Psoas muscle (tissue), 8 donors: ENCODE results near the gene ZMIZ1. TPM values are rescaled to one million over a fixed set of nuclear protein-coding genes. Genes with fewer than 3 reads are reported as not detected.

Experiments used
- ATAC-seq, 4 donors: fragments of 200-7000 bp; cut with Tn5 transposase; one replicate each; pipeline ENCODE4 v1.9.1; 2020; ENCODE audit warnings: moderate library complexity in 3 of 4, mild to moderate bottlenecking in 2 of 4
- DNase-seq, 2 donors: peaks; one replicate each; pipeline ENCODE4 v3.0.0-alpha.2; 2020
- H3K27ac ChIP-seq: fragments of 200-600 bp; one replicate; pipeline ENCODE4 v1.8.0; 2022
- H3K27me3 ChIP-seq, 3 donors: fragments of 200-600 bp in 1 of 3; one replicate each; pipeline versions ENCODE4 v1.6.1 to v1.8.0; 2013 to 2022; ENCODE audit warnings: low read length in 2 of 3, mild to moderate bottlenecking in 2 of 3, moderate library complexity in 1 of 3; ENCODE audit not compliant: insufficient read depth in 3 of 3
- H3K36me3 ChIP-seq, 2 donors: fragments of 200-600 bp in 1 of 2; one replicate each; pipeline versions ENCODE4 v1.6.1 to v1.8.0; 2013 to 2022; ENCODE audit warnings: low read depth in 1 of 2, mild to moderate bottlenecking in 1 of 2, moderate library complexity in 1 of 2; ENCODE audit not compliant: insufficient read depth in 1 of 2
- H3K4me1 ChIP-seq: fragments of 200-600 bp; one replicate; pipeline ENCODE4 v1.8.0; 2022
- H3K4me3 ChIP-seq: fragments of 200-600 bp; one replicate; pipeline ENCODE4 v1.8.0; 2022; ENCODE audit warnings: mild to moderate bottlenecking
- H3K9me3 ChIP-seq: fragments of 200-600 bp; one replicate; pipeline ENCODE4 v1.8.0; 2022
- WGBS, 3 donors: extraction: QIAGEN DNeasy Blood & Tissue Kit; methylation state at CpG; one replicate each; pipeline versions ENCODE4 v1.1.6 to v1.1.7; 2013; 5-methylcytosine and 5-hydroxymethylcytosine counted together
- intact Hi-C, 2 donors: fragments of 100-400 bp; cut with DNase I; formaldehyde crosslinking; loops; one replicate each; pipeline versions ENCODE4 v1.11.0 to v1.14.2; 2022
- polyA plus RNA-seq, 3 donors: library from polyadenylated mRNA; stranded (reverse); fragments of 200-250 nt; gene quantifications; one replicate each; pipeline ENCODE4 v1.2.3, GENCODE V29; 2013
- total RNA-seq, 4 donors: library from RNA; stranded (reverse); fragmentation: NEBNext Ultra II Directional in 2 of 4; extraction: Animal tissue kit (Norgen Biotek cat#: 25700) in 2 of 4; gene quantifications; one replicate each; pipeline versions ENCODE4 v1.2.1 to v1.2.4, GENCODE V29; 2021 to 2023
- TF ChIP-seq, protein P1 (sequence below): fragments of 200-600 bp; IDR thresholded peaks from one replicate; pipeline ENCODE4 v1.8.0; 2022; ENCODE audit warnings: antibody characterized with exemption
- donor health status: healthy with polysubstance abuse.
- donor health status: DM: no; HTN: no; CAD: no; lungs with moderate emphysema.
- donor health status: Bipolar disorder and iron deficiency.
- donor health status: healthy.
- donor health status: DM: yes; HTN: yes; CAD: no.
- donor health status: DM: no; HTN: no; CAD: no.
- donor health status: DM: no; HTN: no; CAD: no.
- donor health status: DM: yes; HTN: yes; CAD: no.

The ZMIZ1 gene
- total and polyA plus RNA-seq, 7 donors: 10.4 to 37.6 (median 30.0) TPM

DNA sequence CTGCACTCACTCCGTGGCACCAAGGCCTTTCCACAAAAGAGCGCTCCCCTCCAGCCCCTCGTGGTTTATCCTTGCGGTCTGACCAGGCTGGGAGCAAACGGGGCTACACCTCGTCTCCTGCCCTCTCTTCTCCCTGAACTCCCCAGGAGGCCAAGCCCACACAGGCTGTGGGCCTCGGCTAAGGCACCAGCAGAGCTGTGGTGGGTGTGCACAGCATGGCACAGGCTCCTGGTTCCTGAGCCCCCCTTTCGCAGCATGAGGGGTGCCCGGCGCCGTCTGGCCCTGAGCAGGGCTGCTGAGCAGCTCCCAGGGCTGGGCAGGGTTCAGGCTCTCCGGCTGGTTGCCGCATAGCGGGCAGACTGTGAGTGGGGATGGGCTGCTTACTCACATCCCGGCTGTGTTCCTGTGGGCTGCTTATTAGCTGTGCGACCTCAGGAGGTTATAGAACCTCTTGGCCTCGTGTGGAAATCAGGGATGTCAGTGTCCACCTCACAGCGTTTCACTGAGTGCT, 90.4 kb downstream of the ZMIZ1 start:
- Histone ChIP-seq H3K4me1 (peaks cover 87% of the 10 kb centered on the region), H3K27ac (peak overlapping the region; percentile 34), H3K36me3 (peaks cover 0 to 14% of the 10 kb centered on the region in 2 donors), H3K4me3 (no peak overlapping the region), H3K27me3 (no peaks in the 10 kb centered on the region), H3K9me3 (no peaks in the 10 kb centered on the region)
- DNase-seq: peak; percentile 64 to 71
- WGBS, 3 donors: 59 to 71% (median 67%) methylated on average over 18 of the region's 18 CpGs
- TF ChIP-seq, protein P1, sequence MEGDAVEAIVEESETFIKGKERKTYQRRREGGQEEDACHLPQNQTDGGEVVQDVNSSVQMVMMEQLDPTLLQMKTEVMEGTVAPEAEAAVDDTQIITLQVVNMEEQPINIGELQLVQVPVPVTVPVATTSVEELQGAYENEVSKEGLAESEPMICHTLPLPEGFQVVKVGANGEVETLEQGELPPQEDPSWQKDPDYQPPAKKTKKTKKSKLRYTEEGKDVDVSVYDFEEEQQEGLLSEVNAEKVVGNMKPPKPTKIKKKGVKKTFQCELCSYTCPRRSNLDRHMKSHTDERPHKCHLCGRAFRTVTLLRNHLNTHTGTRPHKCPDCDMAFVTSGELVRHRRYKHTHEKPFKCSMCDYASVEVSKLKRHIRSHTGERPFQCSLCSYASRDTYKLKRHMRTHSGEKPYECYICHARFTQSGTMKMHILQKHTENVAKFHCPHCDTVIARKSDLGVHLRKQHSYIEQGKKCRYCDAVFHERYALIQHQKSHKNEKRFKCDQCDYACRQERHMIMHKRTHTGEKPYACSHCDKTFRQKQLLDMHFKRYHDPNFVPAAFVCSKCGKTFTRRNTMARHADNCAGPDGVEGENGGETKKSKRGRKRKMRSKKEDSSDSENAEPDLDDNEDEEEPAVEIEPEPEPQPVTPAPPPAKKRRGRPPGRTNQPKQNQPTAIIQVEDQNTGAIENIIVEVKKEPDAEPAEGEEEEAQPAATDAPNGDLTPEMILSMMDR: no peak
- intact Hi-C loops: no loop called here
- peak in 3 of 4 donors; percentile 29 to 44 (median 38) for ATAC-seq

DNA sequence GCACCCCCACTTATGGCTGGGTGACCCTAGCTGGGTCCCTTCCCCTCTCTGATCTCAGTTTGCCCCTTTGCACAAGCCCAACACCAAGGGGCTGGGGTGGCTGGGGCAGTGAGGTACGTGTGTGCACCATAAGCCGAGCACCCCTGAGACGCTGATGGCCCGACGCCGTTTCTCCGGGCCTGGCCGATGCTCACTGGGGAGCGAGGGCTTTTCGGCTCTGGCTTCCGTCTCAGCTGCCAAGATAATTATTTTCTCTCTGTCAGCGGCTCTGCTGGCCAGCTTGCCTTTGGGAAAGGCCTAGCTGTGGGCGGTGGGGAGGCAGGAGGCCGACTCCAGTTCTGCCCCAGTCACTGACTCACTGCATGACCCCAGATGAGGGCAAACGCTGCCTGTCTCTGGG, 91.0 kb downstream of the ZMIZ1 start:
- 6 to 21% (median 8%) methylated on average over 15 of the region's 15 CpGs for WGBS, 3 donors
- H3K4me3 ChIP-seq: no peak overlapping the region
- intact Hi-C loops: no loop called here
- H3K4me1 ChIP-seq: peaks cover 86% of the 10 kb centered on the region
- no peaks in the 10 kb centered on the region for H3K9me3 ChIP-seq
- H3K27me3 ChIP-seq: no peaks in the 10 kb centered on the region
- ATAC-seq (peak; percentile 14 to 43 (median 28)), DNase-seq (peak; percentile 73 to 77)
- peak overlapping the region; percentile 34 for H3K27ac ChIP-seq
- H3K36me3 ChIP-seq: peaks cover 0 to 14% of the 10 kb centered on the region in 2 donors
- TF ChIP-seq, protein P1: no peak

DNA sequence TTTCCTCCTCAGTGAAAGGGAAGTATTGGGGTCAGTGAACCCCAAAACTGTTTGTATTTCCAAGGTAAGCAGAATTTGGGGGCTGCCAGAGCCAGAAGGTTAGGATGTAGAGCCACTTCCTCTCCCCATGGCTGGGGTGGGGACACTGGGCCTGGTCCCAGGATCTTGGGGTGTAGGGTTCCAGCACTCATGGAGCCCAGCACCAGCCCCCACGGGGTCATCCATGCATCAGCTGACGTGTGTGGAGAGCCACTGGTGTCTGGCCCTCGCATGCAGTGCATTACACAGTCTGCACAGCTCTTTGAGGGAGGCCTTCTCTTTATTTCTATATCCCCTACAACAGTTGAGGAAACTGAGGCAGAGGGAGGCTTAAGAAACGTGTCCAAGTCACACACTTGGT, 91.4 kb downstream of the ZMIZ1 start:
- Histone ChIP-seq H3K4me3 (no peak overlapping the region), H3K36me3 (peaks cover 0 to 14% of the 10 kb centered on the region in 2 donors), H3K27ac (peak overlapping the region; percentile 34), H3K9me3 (no peaks in the 10 kb centered on the region), H3K4me1 (peaks cover 85% of the 10 kb centered on the region), H3K27me3 (no peaks in the 10 kb centered on the region)
- TF ChIP-seq, protein P1: no peak
- intact Hi-C loops: no loop called here
- DNase-seq: no peak
- 70 to 88% (median 72%) methylated on average over 4 of the region's 4 CpGs for WGBS, 3 donors
- no peak for ATAC-seq

DNA sequence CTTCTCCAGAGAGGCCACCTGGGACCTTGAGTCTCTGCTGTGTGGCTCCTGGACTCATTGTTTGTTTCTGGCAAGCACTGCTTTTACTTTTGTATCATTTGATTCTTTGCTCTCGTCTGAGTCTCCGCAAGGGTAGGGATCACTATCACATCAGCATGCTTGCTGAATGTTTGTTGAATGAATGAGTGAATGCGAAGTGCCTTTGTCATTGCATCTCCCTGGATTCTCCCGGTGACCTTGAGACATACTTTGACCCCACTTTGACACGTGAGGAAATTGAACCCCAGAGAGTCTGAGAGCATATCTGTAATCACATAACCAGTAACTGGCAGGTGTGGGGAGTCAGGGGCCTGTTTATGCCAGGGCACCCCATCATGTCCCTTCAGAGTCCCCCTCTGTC, 92.8 kb downstream of the ZMIZ1 start:
- Histone ChIP-seq H3K4me3 (no peak overlapping the region), H3K4me1 (peaks cover 83% of the 10 kb centered on the region), H3K9me3 (no peaks in the 10 kb centered on the region), H3K27me3 (no peaks in the 10 kb centered on the region), H3K27ac (no peak overlapping the region), H3K36me3 (peaks cover 0 to 14% of the 10 kb centered on the region in 2 donors)
- TF ChIP-seq, protein P1: no peak
- DNase-seq: no peak
- 63 to 66% (median 64%) methylated on average over 5 of the region's 5 CpGs for WGBS, 3 donors
- intact Hi-C loops: no loop called here
- no peak for ATAC-seq

DNA sequence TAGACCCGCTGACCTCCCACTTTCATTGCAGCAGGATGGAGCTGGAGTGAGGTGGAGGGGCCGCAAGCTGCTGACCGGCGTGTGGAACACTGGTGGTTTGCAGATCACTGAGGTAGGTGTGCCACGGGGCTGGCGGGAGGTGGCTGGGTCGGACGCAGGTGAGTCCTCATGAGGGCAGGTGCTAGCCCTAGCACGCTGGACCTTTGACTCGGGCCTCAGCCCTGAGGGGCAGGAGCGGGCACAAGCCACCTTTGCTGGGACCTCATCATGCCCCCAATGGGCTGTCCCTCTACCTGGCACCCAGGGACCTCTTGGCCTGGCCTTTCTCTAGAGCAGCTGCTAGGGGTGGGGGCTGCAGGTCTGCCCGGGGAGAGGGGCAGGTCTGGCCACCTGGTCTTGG, 93.3 kb downstream of the ZMIZ1 start:
- peak in 1 of 2 donors; percentile 54 for DNase-seq
- peaks cover 0 to 15% of the 10 kb centered on the region in 2 donors for H3K36me3 ChIP-seq
- H3K9me3 ChIP-seq: no peaks in the 10 kb centered on the region
- no peak overlapping the region for H3K4me3 ChIP-seq
- no peaks in the 10 kb centered on the region for H3K27me3 ChIP-seq
- 94 to 97% (median 94%) methylated on average over 9 to 12 of the region's 12 CpGs for WGBS, 3 donors
- intact Hi-C loops: no loop called here
- ATAC-seq: no peak
- TF ChIP-seq, protein P1: no peak
- H3K4me1 ChIP-seq: peaks cover 83% of the 10 kb centered on the region
- no peak overlapping the region for H3K27ac ChIP-seq
